Neuronal stem cell (in vitro differentiated cells): ENCODE data around the gene FBXL3.
A peak's percentile ranks its signal among the peaks of the same experiment; 100 is the strongest.

Experiments
- DNase-seq: peaks from one replicate; pipeline ENCODE4 v3.0.0-alpha.2; 2013; ENCODE audit warnings: low spot score
- H2AFZ ChIP-seq: one replicate; pipeline ENCODE4 v1.6.1; 2013; ENCODE audit warnings: mild to moderate bottlenecking, low read length, inconsistent platforms
- H2AK5ac ChIP-seq: 2 replicates; pipeline ENCODE4 v1.6.1; 2013; ENCODE audit warnings: low read depth, mild to moderate bottlenecking, inconsistent platforms, low read length, moderate library complexity, mixed read lengths
- H2BK120ac ChIP-seq: 2 replicates; pipeline ENCODE4 v1.6.1; 2013; ENCODE audit warnings: low read depth, mild to moderate bottlenecking, inconsistent platforms, low read length, moderate library complexity, mixed read lengths
- H2BK12ac ChIP-seq: one replicate; pipeline ENCODE4 v1.6.1; 2013; ENCODE audit warnings: low read length, inconsistent platforms
- H2BK15ac ChIP-seq: 2 replicates; pipeline ENCODE4 v1.6.1; 2013; ENCODE audit warnings: mild to moderate bottlenecking, low read length, inconsistent platforms, mixed read lengths
- H2BK5ac ChIP-seq: one replicate; pipeline ENCODE4 v1.6.1; 2013; ENCODE audit warnings: inconsistent platforms, mild to moderate bottlenecking, low read length, moderate library complexity
- H3K14ac ChIP-seq: one replicate; pipeline ENCODE4 v1.6.1; 2013; ENCODE audit warnings: low read length, inconsistent platforms
- H3K18ac ChIP-seq: 2 replicates; pipeline ENCODE4 v1.6.1; 2013; ENCODE audit warnings: low read length, inconsistent platforms
- H3K23ac ChIP-seq: 2 replicates; pipeline ENCODE4 v1.6.1; 2013; ENCODE audit warnings: low read depth, mild to moderate bottlenecking, mixed read lengths, low read length, inconsistent platforms; ENCODE audit not compliant: poor library complexity
- H3K27ac ChIP-seq: replicated peaks from 3 replicates; pipeline ENCODE4 v1.5.1; 2013; ENCODE audit warnings: low read length, inconsistent platforms
- H3K27me3 ChIP-seq, 3 experiments: 2 replicates each; pipeline ENCODE4 v1.6.1; 2013; ENCODE audit warnings: low read length in 3 of 3, mild to moderate bottlenecking in 2 of 3, inconsistent platforms in 1 of 3, low read depth in 1 of 3, mixed read lengths in 1 of 3, moderate library complexity in 1 of 3; ENCODE audit not compliant: control insufficient read depth in 3 of 3, insufficient read depth in 3 of 3
- H3K36me3 ChIP-seq, 2 donors: replicated peaks in 1 of 2; 2 replicates each; pipeline ENCODE4 v1.6.1; 2013; ENCODE audit warnings: low read length in 2 of 2; ENCODE audit not compliant: control insufficient read depth in 2 of 2, insufficient read depth in 2 of 2
- H3K4ac ChIP-seq: 2 replicates; pipeline ENCODE4 v1.6.1; 2013; ENCODE audit warnings: inconsistent platforms, mild to moderate bottlenecking, low read length, moderate library complexity
- H3K4me1 ChIP-seq, 2 donors: 1 replicate in 1 of 2; 2 replicates in 1 of 2; pipeline ENCODE4 v1.6.1; 2013; ENCODE audit warnings: low read length in 2 of 2, low read depth in 1 of 2; ENCODE audit not compliant: control insufficient read depth in 2 of 2, insufficient read depth in 1 of 2
- H3K4me2 ChIP-seq: one replicate; pipeline ENCODE4 v1.6.1; 2013; ENCODE audit warnings: mild to moderate bottlenecking, low read length, inconsistent platforms; ENCODE audit not compliant: insufficient read depth, poor library complexity, severe bottlenecking
- H3K4me3 ChIP-seq, 2 donors: 2 replicates each; pipeline ENCODE4 v1.5.1; 2013; ENCODE audit warnings: low read length in 2 of 2, mild to moderate bottlenecking in 2 of 2, inconsistent platforms in 1 of 2, moderate library complexity in 1 of 2
- H3K79me1 ChIP-seq: one replicate; pipeline ENCODE4 v1.6.1; 2013; ENCODE audit warnings: low read depth, mild to moderate bottlenecking, inconsistent platforms, low read length, moderate library complexity
- H3K9ac ChIP-seq: one replicate; pipeline ENCODE4 v1.6.1; 2013; ENCODE audit warnings: mild to moderate bottlenecking, low read depth, low read length, inconsistent platforms; ENCODE audit not compliant: poor library complexity
- H3K9me3 ChIP-seq, 2 donors: replicated peaks in 1 of 2; 2 replicates each; pipeline versions ENCODE3 to v1.6.1; 2013; ENCODE audit warnings: low read length in 2 of 2, mild to moderate bottlenecking in 2 of 2, inconsistent platforms in 1 of 2, low read depth in 1 of 2, mixed read lengths in 1 of 2, moderate library complexity in 1 of 2; ENCODE audit not compliant: control insufficient read depth in 2 of 2, insufficient read depth in 1 of 2
- H4K8ac ChIP-seq: one replicate; pipeline ENCODE4 v1.6.1; 2013; ENCODE audit warnings: low read depth, mild to moderate bottlenecking, inconsistent platforms, low read length, moderate library complexity
- H4K91ac ChIP-seq: one replicate; pipeline ENCODE4 v1.6.1; 2013; ENCODE audit warnings: low read length, low read depth, mild to moderate bottlenecking, inconsistent platforms; ENCODE audit not compliant: poor library complexity
- WGBS, 2 donors: extraction: QIAGEN DNeasy Blood & Tissue Kit; methylation state at CpG; one replicate each; pipeline ENCODE4 v1.1.7; 2013; ENCODE audit warnings: missing lambda C conversion rate in 2 of 2, mixed read lengths in 1 of 2; ENCODE audit not compliant: insufficient read length in 2 of 2, insufficient replicate concordance in 1 of 2; ENCODE audit errors: extremely low coverage in 2 of 2; 5-methylcytosine and 5-hydroxymethylcytosine counted together

Gene FBXL3

DNA sequence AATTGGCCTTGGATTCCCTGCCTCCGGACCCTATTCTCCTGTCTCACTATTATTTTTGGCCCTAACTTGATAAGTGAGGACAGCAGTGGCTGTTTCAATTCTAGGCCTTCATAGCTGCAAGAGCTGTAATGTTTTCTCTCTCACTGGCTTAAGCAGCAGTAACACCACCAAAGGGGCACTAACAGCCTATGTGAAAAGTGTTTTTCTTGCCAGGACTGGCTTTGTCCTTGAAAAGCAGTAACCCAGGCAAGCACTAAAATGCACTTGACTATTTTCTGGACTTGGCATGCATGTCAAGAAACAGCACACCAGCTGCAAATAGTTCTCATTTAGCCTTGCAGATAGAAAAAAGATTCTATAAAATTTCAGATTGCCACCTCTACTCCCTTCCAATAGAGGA lies 9.3 kb upstream of the FBXL3 start:
- WGBS, 2 donors, result no CpG with 5 or more reads among the region's 1 CpG
- H3K4me2 ChIP-seq, result no peak overlapping the region

DNA sequence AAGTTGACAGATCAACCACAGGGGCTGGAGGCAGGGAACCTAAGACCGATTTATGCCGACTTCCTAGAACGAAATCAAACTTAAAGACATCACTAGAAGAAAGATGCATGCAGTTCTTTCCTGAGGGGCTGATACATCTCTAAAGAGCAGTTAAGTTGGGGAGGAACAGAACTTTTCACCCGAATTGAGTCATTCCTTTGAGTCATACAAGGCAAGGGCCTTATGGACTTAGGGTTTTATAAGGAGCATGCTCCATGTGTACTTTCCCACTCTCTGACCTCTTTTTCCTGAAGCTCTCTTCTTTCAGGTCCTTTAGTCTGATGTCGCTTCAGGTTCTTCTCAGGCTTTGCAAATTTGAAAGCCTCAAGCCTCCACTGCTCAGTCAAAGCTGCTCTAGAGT lies 7.9 kb upstream of the FBXL3 start:
- no peaks in the 10 kb centered on the region for H3K79me1 ChIP-seq
- H3K9me3 ChIP-seq, result peaks cover 0 to 1% of the 10 kb centered on the region in 2 donors
- H3K27me3 ChIP-seq, result no peaks in the 10 kb centered on the region

More for the DNA sequence above, 9.3 kb upstream of the FBXL3 start:
- Histone ChIP-seq H2BK5ac (no peak overlapping the region), H3K27ac (no peak overlapping the region), H3K4ac (no peak overlapping the region), H2AFZ (peak overlapping the region; percentile 23), H3K14ac (no peak overlapping the region), H3K79me1 (no peaks in the 10 kb centered on the region), H4K8ac (no peak overlapping the region), H2BK12ac (no peak overlapping the region), H3K36me3 (no peaks in the 10 kb centered on the region), H4K91ac (no peak overlapping the region), H2BK15ac (no peak overlapping the region), H3K27me3 (no peaks in the 10 kb centered on the region), H2BK120ac (no peak overlapping the region), H3K4me3 (no peak overlapping the region), H3K18ac (no peak overlapping the region), H3K4me1 (no peaks in the 10 kb centered on the region), H3K23ac (no peak overlapping the region), H2AK5ac (no peak overlapping the region), H3K9me3 (peaks cover 0 to 1% of the 10 kb centered on the region in 2 donors), H3K9ac (no peak overlapping the region)
- no peak for DNase-seq

DNA sequence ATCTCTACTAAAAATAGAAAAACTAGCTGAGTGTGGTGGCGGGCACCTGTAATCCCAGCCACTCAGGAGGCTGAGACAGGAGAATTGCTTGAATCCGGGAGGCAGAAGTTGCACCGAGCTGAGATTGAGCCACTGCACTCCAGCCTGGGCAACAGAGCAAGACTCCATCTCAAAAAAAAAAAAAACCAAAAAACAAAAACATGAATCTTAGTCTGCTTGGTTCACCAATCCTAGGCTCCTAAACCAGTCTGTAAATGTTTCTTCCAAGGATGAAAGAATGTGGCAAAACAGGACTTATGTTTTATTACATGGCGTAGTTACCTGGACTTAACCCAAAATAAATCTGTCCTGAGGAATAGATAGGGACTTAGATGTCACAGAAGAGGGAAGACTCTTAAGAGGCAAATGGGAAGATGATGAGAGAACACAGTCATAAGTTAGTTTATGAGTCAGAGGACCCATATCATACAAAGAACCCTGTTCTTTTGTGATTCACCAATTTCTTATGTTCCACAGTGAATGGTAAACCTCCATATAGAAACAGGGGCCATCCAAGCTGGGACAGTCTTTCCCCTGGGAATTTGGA lies 6.9 kb upstream of the FBXL3 start:
- no peak overlapping the region for H3K4me3 ChIP-seq
- WGBS, 2 donors, result no CpG with 5 or more reads among the region's 4 CpGs

More for the DNA sequence above, 7.9 kb upstream of the FBXL3 start:
- Histone ChIP-seq H2AK5ac (no peak overlapping the region), H3K14ac (no peak overlapping the region), H3K4ac (no peak overlapping the region), H3K27ac (no peak overlapping the region), H2BK5ac (no peak overlapping the region), H3K4me3 (no peak overlapping the region), H3K18ac (no peak overlapping the region), H2BK120ac (no peak overlapping the region), H3K23ac (no peak overlapping the region), H3K4me1 (no peaks in the 10 kb centered on the region), H3K4me2 (no peak overlapping the region), H4K91ac (no peak overlapping the region), H4K8ac (no peak overlapping the region), H2AFZ (no peak overlapping the region), H2BK12ac (no peak overlapping the region), H3K36me3 (no peaks in the 10 kb centered on the region), H2BK15ac (no peak overlapping the region), H3K9ac (no peak overlapping the region)
- DNase-seq, result no peak
- no CpG with 5 or more reads among the region's 5 CpGs for WGBS, 2 donors

DNA sequence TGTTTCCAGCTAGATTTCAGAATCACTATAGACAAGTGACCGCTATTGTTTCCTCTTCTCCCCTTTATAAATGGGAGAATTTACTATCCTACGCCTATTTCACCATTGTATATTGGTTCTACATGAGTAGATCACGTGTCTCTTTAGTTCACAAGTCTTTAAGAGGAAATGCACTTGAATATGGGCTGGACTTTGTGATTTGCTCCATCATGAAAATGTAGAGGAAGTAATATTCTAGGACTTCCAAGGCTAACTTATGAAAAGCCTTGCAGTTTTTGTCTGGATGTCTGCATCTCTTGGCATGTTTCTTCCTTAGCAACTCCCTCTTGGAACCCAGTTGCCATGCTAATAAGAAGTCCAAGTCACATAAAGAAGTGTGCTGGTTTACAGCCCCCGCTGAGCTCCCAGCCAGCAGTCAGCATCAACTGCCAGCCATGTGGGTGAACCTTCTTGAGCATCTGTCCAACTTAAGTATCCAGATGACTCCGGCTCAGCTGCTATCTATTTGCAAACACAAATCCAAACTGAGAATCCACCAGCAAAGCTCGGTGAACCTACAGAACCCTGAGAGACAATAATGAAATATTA lies 4.8 kb upstream of the FBXL3 start:
- Histone ChIP-seq H2AK5ac (no peak overlapping the region), H2BK15ac (no peak overlapping the region), H3K18ac (no peak overlapping the region), H3K79me1 (no peaks in the 10 kb centered on the region), H3K9ac (no peak overlapping the region), H2BK12ac (no peak overlapping the region), H3K23ac (no peak overlapping the region), H2BK120ac (no peak overlapping the region), H4K8ac (no peak overlapping the region), H3K4me3 (no peak overlapping the region), H3K4me1 (peaks cover 2 to 3% of the 10 kb centered on the region in 2 donors), H3K9me3 (no peaks in the 10 kb centered on the region), H3K36me3 (no peaks in the 10 kb centered on the region), H4K91ac (no peak overlapping the region), H3K27ac (no peak overlapping the region), H3K27me3 (no peaks in the 10 kb centered on the region), H2AFZ (peak overlapping the region; percentile 34), H3K14ac (no peak overlapping the region), H3K4me2 (no peak overlapping the region), H2BK5ac (no peak overlapping the region), H3K4ac (no peak overlapping the region)
- WGBS, 2 donors, result no CpG with 5 or more reads among the region's 6 CpGs
- no peak for DNase-seq

More for the DNA sequence above, 6.9 kb upstream of the FBXL3 start:
- no peak overlapping the region for H3K4me2 ChIP-seq
- H4K91ac ChIP-seq, result no peak overlapping the region
- H3K23ac ChIP-seq, result no peak overlapping the region
- no peaks in the 10 kb centered on the region for H3K9me3 ChIP-seq
- no peak overlapping the region for H3K4ac ChIP-seq
- no peaks in the 10 kb centered on the region for H3K27me3 ChIP-seq
- no peaks in the 10 kb centered on the region for H3K4me1 ChIP-seq
- H3K14ac ChIP-seq, result no peak overlapping the region
- no peak overlapping the region for H4K8ac ChIP-seq
- H2AFZ ChIP-seq, result no peak overlapping the region
- H3K79me1 ChIP-seq, result no peaks in the 10 kb centered on the region
- H2BK120ac ChIP-seq, result no peak overlapping the region
- no peaks in the 10 kb centered on the region for H3K36me3 ChIP-seq
- DNase-seq, result no peak
- H2BK5ac ChIP-seq, result no peak overlapping the region
- no peak overlapping the region for H2BK15ac ChIP-seq
- no peak overlapping the region for H3K27ac ChIP-seq
- no peak overlapping the region for H2BK12ac ChIP-seq
- H3K9ac ChIP-seq, result no peak overlapping the region
- H3K18ac ChIP-seq, result no peak overlapping the region
- no peak overlapping the region for H2AK5ac ChIP-seq
